RWPE1 (cell line): Measurements from ENCODE around the gene NFE2.
"Not testable (repeated sequence)": the region's sequence is repeated elsewhere in the genome, so short reads cannot be mapped to it uniquely, and the experiment has no call there.

ENCODE experiments used
- CTCF ChIA-PET: fragments of 350-600 bp; sonication (Branson Sonifier 250); formaldehyde crosslinking; extraction: SDS; loops from one replicate; lab custom pipeline; 2021; lab: Yijun Ruan, JAX
- POLR2A ChIA-PET: fragments of 400-600 bp; formaldehyde crosslinking; extraction: SDS; loops from one replicate; lab custom pipeline; 2020; ENCODE audit warnings: antibody characterized with exemption; ENCODE audit not compliant: low non-redundant PET; lab: Yijun Ruan, JAX
- DNase-seq: peaks from one replicate; pipeline ENCODE4 v3.0.0; 2012; ENCODE audit warnings: low spot score
- H3K27ac ChIP-seq: fragments of 450-650 bp; 2 replicates; pipeline ENCODE4 v1.5.1; 2017
- TF ChIP-seq, protein P1 (sequence below): fragments of 450-650 bp; conservative IDR thresholded peaks from 2 replicates; pipeline ENCODE4 v1.5.1; 2017; ENCODE audit warnings: low read depth, mild to moderate bottlenecking

NFE2 gene

DNA sequence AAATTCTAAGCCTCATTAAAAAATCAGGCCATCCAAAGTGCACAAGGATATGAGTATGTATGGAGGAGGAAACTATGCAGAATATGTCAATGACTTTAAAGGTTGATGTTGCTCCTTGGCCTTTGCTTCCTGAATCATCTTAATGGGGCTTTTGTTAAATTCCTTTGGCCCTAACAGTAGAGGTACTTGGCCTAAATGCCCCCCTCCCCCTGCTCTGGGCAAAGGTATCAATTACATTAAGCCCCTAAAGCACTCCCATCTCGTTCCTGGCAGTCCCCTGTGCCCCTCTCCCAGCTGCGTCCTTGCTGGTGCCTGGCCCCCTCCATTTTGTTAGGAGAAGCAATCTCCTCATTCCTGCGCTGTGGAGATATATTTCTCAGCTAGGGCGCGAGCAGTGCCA, 28.9 kb upstream of the NFE2 start:
- TF ChIP-seq, protein P1, sequence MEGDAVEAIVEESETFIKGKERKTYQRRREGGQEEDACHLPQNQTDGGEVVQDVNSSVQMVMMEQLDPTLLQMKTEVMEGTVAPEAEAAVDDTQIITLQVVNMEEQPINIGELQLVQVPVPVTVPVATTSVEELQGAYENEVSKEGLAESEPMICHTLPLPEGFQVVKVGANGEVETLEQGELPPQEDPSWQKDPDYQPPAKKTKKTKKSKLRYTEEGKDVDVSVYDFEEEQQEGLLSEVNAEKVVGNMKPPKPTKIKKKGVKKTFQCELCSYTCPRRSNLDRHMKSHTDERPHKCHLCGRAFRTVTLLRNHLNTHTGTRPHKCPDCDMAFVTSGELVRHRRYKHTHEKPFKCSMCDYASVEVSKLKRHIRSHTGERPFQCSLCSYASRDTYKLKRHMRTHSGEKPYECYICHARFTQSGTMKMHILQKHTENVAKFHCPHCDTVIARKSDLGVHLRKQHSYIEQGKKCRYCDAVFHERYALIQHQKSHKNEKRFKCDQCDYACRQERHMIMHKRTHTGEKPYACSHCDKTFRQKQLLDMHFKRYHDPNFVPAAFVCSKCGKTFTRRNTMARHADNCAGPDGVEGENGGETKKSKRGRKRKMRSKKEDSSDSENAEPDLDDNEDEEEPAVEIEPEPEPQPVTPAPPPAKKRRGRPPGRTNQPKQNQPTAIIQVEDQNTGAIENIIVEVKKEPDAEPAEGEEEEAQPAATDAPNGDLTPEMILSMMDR: no peak
- POLR2A ChIA-PET: no interaction called here
- peak overlapping the region; percentile 55 for H3K27ac ChIP-seq
- no peak for DNase-seq
- CTCF ChIA-PET: interaction anchor here (0.5 to 0.6 kb wide), 3 partner anchors 21 to 122 kb away, joined by 3 to 8 read pairs (median 3); no protein-coding TSS in a partner anchor

DNA sequence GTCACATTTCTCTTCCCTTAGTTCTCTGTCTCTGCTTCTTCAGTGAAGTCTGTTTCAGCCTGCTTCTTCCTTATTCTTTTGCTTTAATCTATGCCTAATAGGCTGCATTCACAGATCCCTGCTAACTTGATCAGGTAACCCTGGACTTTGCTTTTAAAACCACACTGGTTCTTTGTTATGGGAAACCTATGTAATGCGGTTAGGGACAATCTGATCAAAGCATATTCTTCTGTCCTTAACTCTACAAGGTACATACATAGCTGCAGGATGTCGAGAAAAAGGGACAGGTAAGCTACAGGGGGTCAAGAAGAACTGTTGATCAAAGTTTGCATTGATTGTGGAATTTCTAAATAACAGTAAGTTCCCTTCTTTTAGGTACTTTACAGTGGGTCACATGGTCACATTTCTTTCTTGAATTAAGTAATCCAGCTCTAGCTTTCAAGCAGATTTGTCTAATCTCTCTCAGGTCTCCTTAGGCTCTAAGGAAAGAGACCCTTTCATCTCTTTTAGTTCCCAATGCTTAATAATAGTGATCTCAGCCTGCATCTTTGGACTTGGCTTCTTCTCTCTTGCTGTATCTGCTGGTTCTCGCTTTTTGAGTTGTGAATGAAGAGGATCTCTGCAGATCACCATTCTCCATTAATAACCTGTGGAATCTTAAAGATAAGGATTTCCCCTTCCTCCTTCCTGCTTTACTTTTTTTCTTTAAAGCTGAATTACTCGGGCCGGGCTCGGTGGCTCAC, 28.0 kb upstream of the NFE2 start:
- CTCF ChIA-PET: interaction anchor here (0.5 to 0.7 kb wide), 5 partner anchors 7 to 42 kb away, joined by 3 to 8 read pairs (median 3); no protein-coding TSS in a partner anchor

DNA sequence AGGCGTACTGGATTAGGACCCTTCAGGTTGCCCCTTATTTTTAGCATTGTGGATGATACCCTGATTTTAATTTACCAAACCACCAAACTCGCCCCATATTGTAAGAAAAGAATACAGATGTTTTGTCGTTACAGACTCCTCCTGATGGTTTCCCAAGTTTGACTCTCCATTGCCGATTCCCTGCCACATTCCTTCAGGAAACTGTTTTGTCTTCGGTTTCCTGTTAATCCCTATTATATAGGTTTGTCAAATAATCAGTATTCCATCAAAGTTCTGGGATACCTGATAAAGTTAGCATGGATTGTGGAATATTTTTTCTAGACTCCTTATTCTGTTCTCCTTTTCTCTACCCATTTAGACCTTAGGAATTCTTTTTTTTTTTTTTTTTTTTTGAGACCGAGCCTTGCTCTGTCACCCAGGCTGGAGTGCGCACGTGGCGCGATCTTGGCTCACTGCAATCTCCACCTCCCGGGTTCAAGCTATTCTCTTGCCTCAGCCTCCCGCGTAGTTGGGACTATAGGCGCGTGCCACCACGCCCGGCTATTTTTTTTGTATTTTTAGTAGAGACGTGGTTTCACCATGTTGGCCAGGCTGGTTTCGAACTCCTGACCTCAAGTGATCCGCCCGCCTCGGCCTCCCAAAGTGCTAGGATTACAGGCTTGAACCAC, 24.8 kb upstream of the NFE2 start:
- ChIA-PET CTCF (interaction anchor here (0.5 to 1.5 kb wide), 9 partner anchors 19 to 106 kb away, joined by 3 to 7 read pairs (median 3); no protein-coding TSS in a partner anchor), POLR2A (interaction anchor here (0.5 to 1.3 kb wide), 4 partner anchors 34 to 66 kb away, joined by 3 to 7 read pairs (median 3); partner anchors contain the start of gene HNRNPA1)
- DNase-seq: not testable (repeated sequence)
- H3K27ac ChIP-seq: peak overlapping the region; percentile 74

More for the DNA sequence above, 28.0 kb upstream of the NFE2 start:
- DNase-seq: no peak
- TF ChIP-seq, protein P1: no peak
- peak overlapping the region; percentile 70 for H3K27ac ChIP-seq
- POLR2A ChIA-PET: no interaction called here

DNA sequence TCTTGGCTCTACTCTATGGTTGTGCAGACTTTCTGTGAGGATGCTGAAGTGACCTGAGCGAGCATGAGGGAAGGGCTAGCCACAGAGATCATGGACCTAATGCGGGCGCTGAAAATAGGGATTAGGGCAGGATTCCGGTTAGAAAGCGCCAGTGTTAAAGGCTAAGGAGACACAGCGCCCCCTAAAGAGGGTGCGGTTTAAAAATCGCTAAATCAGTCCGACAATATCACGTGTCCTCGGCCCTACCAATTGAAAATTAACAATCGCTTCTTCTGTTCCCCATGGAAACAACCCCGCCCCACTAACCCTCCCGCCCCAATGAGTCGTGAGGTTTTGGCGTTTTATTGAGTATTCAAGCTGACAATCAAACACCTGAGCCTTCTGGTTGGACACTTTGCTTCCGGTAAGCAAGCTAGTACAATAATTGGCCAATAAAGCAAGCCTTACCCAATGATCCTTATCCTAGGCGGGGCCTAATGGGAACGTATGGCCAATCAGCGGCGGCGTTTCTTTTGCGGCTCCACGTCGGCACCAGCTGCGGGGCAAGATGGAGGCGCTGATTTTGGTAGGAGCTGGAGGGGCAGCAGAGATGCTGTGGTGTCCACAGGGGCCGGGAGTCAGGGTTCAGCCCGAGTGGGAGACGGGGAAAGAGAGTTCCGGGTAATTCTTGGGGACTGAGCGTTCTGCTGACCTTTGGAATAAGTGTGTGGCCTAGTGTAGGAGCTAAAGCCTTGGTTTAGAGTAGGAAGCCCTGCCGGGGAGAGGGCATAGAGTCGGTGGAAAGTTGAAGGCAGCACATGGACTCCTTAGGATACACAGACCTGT, 24.0 kb upstream of the NFE2 start, which contains the start of gene COPZ1:
Gene COPZ1, plus strand, starts transcription at position 515 of the 825 bp plus-strand sequence. Its CDS starts 33 bp downstream, at position 548.
- DNase-seq: peak; percentile 98
- TF ChIP-seq, protein P1: peak; percentile 85
- peak within 1 kb of the TSS; percentile 74 for H3K27ac ChIP-seq
- ChIA-PET POLR2A (interaction anchor here (0.5 to 1.3 kb wide), 3 partner anchors 34 to 66 kb away, joined by 3 to 7 read pairs (median 3); partner anchors contain the start of gene HNRNPA1), CTCF (interaction anchor here (0.5 to 1.5 kb wide), 11 partner anchors 10 to 105 kb away, joined by 3 to 7 read pairs (median 3); no protein-coding TSS in a partner anchor)

- DNase-seq: no peak
- CTCF ChIA-PET: no interaction called here
- TF ChIP-seq, protein P1: no peak
- POLR2A ChIA-PET: no interaction called here
- no peak overlapping the region for H3K27ac ChIP-seq
These were observed 20.5 kb upstream of the NFE2 start for GRCh38 chr12:54321363-54321762.

DNA sequence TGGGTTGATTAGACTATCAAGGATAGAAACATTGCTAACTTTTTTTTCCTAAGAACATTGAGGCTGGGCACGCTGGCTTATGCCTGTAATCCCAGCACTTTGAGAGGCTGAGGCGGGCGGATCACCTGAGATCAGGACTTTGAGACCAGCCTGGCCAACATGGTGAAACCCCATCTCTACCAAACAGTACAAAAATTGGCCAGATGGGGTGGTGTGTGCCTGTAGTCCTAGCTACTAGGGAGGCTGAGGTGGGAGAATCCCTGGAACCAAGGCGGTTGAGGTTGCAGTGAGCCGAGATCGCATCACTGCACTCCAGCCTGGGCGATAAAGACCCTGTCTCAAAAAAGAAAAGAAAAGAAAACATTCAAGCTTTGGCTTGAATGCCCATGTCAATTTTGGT, 11.5 kb upstream of the NFE2 start:
- ChIA-PET POLR2A (interaction anchor here (0.6 kb wide), 1 partner anchor 1501 kb away, joined by 12 read pairs; no protein-coding TSS in a partner anchor), CTCF (interaction anchor here (0.6 kb wide), 2 partner anchors 11 to 124 kb away, joined by 3 to 4 read pairs; no protein-coding TSS in a partner anchor)
- H3K27ac ChIP-seq, DNase-seq: not testable (repeated sequence)

- ChIA-PET CTCF (interaction anchor here (0.7 to 0.8 kb wide), 2 partner anchors 26 to 1541 kb away, joined by 3 read pairs; no protein-coding TSS in a partner anchor), POLR2A (no interaction called here)
- no peak overlapping the region for H3K27ac ChIP-seq
- TF ChIP-seq, protein P1: no peak
- DNase-seq: no peak
These were observed 10.2 kb upstream of the NFE2 start for GRCh38 chr12:54311051-54311450.
